ENCODE data around the gene FLVCR1. TPM values are rescaled to one million over a fixed set of nuclear protein-coding genes. Genes with fewer than 3 reads are reported as not detected.

The FLVCR1 gene
- total RNA-seq, 1 donor from 2014 or later: 6.3 TPM

GRCh38 chr1:212918824-212919223 lies 60.7 kb downstream of the FLVCR1 start:
- no peak for TF ChIP-seq CTCF (IDR thresholded peaks at IDR 0.05)
- H3K9me3 ChIP-seq: no peaks in the 10 kb centered on the region
- H3K27me3 ChIP-seq (ENCODE audit: low read depth): no peaks in the 10 kb centered on the region
- H3K27ac ChIP-seq: no peak overlapping the region
- H3K4me3 ChIP-seq: no peak overlapping the region
- intact Hi-C loops (cut with DNase I): no loop called here
- DNase-seq (no peak), ATAC-seq (no peak)
- no peaks in the 10 kb centered on the region for H3K36me3 ChIP-seq
- no peaks in the 10 kb centered on the region for H3K4me1 ChIP-seq

GRCh38 chr1:212920246-212920645 lies 62.2 kb downstream of the FLVCR1 start:
- intact Hi-C loops (cut with DNase I): no loop called here
- DNase-seq (no peak), ATAC-seq (no peak)
- Histone ChIP-seq H3K9me3 (no peaks in the 10 kb centered on the region), H3K4me1 (no peaks in the 10 kb centered on the region), H3K4me3 (no peak overlapping the region), H3K36me3 (no peaks in the 10 kb centered on the region), H3K27me3 (ENCODE audit: low read depth) (no peaks in the 10 kb centered on the region), H3K27ac (no peak overlapping the region)
- TF ChIP-seq CTCF (IDR thresholded peaks at IDR 0.05): no peak

GRCh38 chr1:212920896-212921295 lies 62.8 kb downstream of the FLVCR1 start:
- H3K4me1 ChIP-seq: no peaks in the 10 kb centered on the region
- H3K27ac ChIP-seq: no peak overlapping the region
- H3K36me3 ChIP-seq: no peaks in the 10 kb centered on the region
- intact Hi-C loops (cut with DNase I): no loop called here
- no peak for TF ChIP-seq CTCF (IDR thresholded peaks at IDR 0.05)
- H3K27me3 ChIP-seq (ENCODE audit: low read depth): no peaks in the 10 kb centered on the region
- H3K9me3 ChIP-seq: no peaks in the 10 kb centered on the region
- no peak overlapping the region for H3K4me3 ChIP-seq
- no peak for ATAC-seq
- no peak for DNase-seq

GRCh38 chr1:212922016-212922415 lies 63.9 kb downstream of the FLVCR1 start:
- no peak for TF ChIP-seq CTCF (IDR thresholded peaks at IDR 0.05)
- Histone ChIP-seq H3K36me3 (no peaks in the 10 kb centered on the region), H3K27ac (no peak overlapping the region), H3K9me3 (no peaks in the 10 kb centered on the region), H3K4me1 (no peaks in the 10 kb centered on the region), H3K4me3 (no peak overlapping the region), H3K27me3 (ENCODE audit: low read depth) (no peaks in the 10 kb centered on the region)
- no peak for DNase-seq
- intact Hi-C loops (cut with DNase I): no loop called here
- ATAC-seq: no peak

GRCh38 chr1:212926372-212926771 lies 68.3 kb downstream of the FLVCR1 start:
- no peaks in the 10 kb centered on the region for H3K4me1 ChIP-seq
- no peaks in the 10 kb centered on the region for H3K27me3 ChIP-seq (ENCODE audit: low read depth)
- H3K4me3 ChIP-seq: no peak overlapping the region
- ATAC-seq (no peak), DNase-seq (no peak)
- no peak for TF ChIP-seq CTCF (IDR thresholded peaks at IDR 0.05)
- H3K9me3 ChIP-seq: no peaks in the 10 kb centered on the region
- intact Hi-C loops (cut with DNase I): no loop called here
- H3K27ac ChIP-seq: no peak overlapping the region
- H3K36me3 ChIP-seq: no peaks in the 10 kb centered on the region

All from lower lobe of right lung (tissue), 2 donors.